ENCODE measurements around the gene CRP.

The CRP gene

GRCh38 chr1:159663552-159663951, 50.8 kb downstream of the CRP start:
- Histone ChIP-seq H2AK5ac (ENCODE audit: low read length, severe bottlenecking) (no peak overlapping the region), H2BK15ac (ENCODE audit: low read depth, poor library complexity, severe bottlenecking) (no peak overlapping the region), H3K18ac (ENCODE audit: low read depth in 1 of 2, low read length in 2 of 2) (no peak overlapping the region), H3K36me3 (ENCODE audit: control insufficient read depth in 1 of 2, insufficient read depth in 2 of 2, low read depth in 1 of 2, low read length in 2 of 2) (no peaks in the 10 kb centered on the region), H3K27me3 (ENCODE audit: control insufficient read depth in 1 of 2, insufficient read depth in 1 of 2, low read length in 2 of 2) (no peaks in the 10 kb centered on the region), H2BK5ac (ENCODE audit: low read depth, low read length, poor library complexity, severe bottlenecking) (no peak overlapping the region), H3K4me2 (ENCODE audit: low read length, poor library complexity, severe bottlenecking) (no peak overlapping the region), H2AFZ (ENCODE audit: low read depth, low read length) (no peak overlapping the region), H3K9ac (ENCODE audit: low read length) (no peak overlapping the region), H3K79me1 (replicated peaks; ENCODE audit: low read length, poor library complexity, severe bottlenecking) (no peaks in the 10 kb centered on the region), H3K27ac (ENCODE audit: low read length, poor library complexity, severe bottlenecking) (no peak overlapping the region), H2BK12ac (ENCODE audit: low read length in 2 of 2) (no peak overlapping the region), H3K4me1 (ENCODE audit: control insufficient read depth, insufficient read depth, low read depth, low read length) (no peaks in the 10 kb centered on the region), H2BK120ac (ENCODE audit: low read depth, low read length) (no peak overlapping the region), H4K91ac (ENCODE audit: low read length) (no peak overlapping the region), H3K9me3 (ENCODE audit: control insufficient read depth, low read length) (peaks cover 7% of the 10 kb centered on the region), H4K8ac (ENCODE audit: low read length) (no peak overlapping the region), H3K4me3 (ENCODE audit: insufficient read depth in 1 of 2, low read depth in 1 of 2, low read length in 2 of 2) (no peak overlapping the region), H3K4ac (ENCODE audit: low read depth in 1 of 2, low read length in 2 of 2) (no peak overlapping the region), H3K23ac (ENCODE audit: low read length in 2 of 2) (no peak overlapping the region), H3K14ac (ENCODE audit: low read length in 2 of 2) (no peak overlapping the region)
- whole genome bisulfite sequencing = 83% methylated on average over 1 of the region's 2 CpGs
- DNase-seq = no peak

Measured in mesenchymal stem cell (in vitro differentiated cells and primary cell).